Duodenal mucosa (tissue), 2 donors: Measurements from ENCODE around the gene TNIK.
"Not testable (repeated sequence)": the region's sequence is repeated elsewhere in the genome, so short reads cannot be mapped to it uniquely, and the experiment has no call there.

Experiments used
- H3K27ac ChIP-seq: one replicate; pipeline ENCODE4 v1.7.0; 2013; ENCODE audit warnings: low read depth, low read length
- H3K27me3 ChIP-seq, 2 donors: one replicate each; pipeline ENCODE4 v1.7.0; 2013; ENCODE audit warnings: low read length in 2 of 2, control low read depth in 1 of 2; ENCODE audit not compliant: insufficient read depth in 2 of 2, control insufficient read depth in 1 of 2
- H3K36me3 ChIP-seq, 2 donors: one replicate each; pipeline ENCODE4 v1.7.0; 2013; ENCODE audit warnings: low read length in 2 of 2, control low read depth in 1 of 2; ENCODE audit not compliant: insufficient read depth in 2 of 2, control insufficient read depth in 1 of 2
- H3K4me1 ChIP-seq, 2 donors: one replicate each; pipeline ENCODE4 v1.7.0; 2013; ENCODE audit warnings: low read length in 2 of 2, control low read depth in 1 of 2; ENCODE audit not compliant: insufficient read depth in 2 of 2, control insufficient read depth in 1 of 2
- H3K4me3 ChIP-seq, 2 donors: one replicate each; pipeline ENCODE4 v1.7.0; 2013; ENCODE audit warnings: low read length in 2 of 2, low read depth in 1 of 2
- H3K9ac ChIP-seq, 2 donors: one replicate each; pipeline ENCODE4 v1.7.0; 2013; ENCODE audit warnings: low read length in 2 of 2, low read depth in 1 of 2
- H3K9me3 ChIP-seq, 2 donors: one replicate each; pipeline ENCODE4 v1.7.0; 2013; ENCODE audit warnings: low read length in 2 of 2, control low read depth in 1 of 2; ENCODE audit not compliant: control insufficient read depth in 1 of 2

The TNIK gene

GRCh38 chr3:171447579-171447891 is 12.7 kb downstream of the TNIK start:
- not testable (repeated sequence) for H3K27me3 ChIP-seq, H3K36me3 ChIP-seq, H3K4me3 ChIP-seq, H3K9me3 ChIP-seq, H3K27ac ChIP-seq, H3K9ac ChIP-seq, H3K4me1 ChIP-seq

GRCh38 chr3:171446801-171447578 is 13.2 kb downstream of the TNIK start:
- Histone ChIP-seq H3K9me3 (no peaks in the 10 kb centered on the region), H3K27ac (no peak overlapping the region), H3K27me3 (no peaks in the 10 kb centered on the region), H3K36me3 (no peaks in the 10 kb centered on the region), H3K9ac (no peak overlapping the region), H3K4me3 (no peak overlapping the region), H3K4me1 (peaks cover 0 to 5% of the 10 kb centered on the region in 2 donors)

- H3K36me3 ChIP-seq: no peaks in the 10 kb centered on the region
- H3K9ac ChIP-seq: no peak overlapping the region
- no peaks in the 10 kb centered on the region for H3K27me3 ChIP-seq
- H3K4me3 ChIP-seq: no peak overlapping the region
- peaks cover 0 to 5% of the 10 kb centered on the region in 2 donors for H3K4me1 ChIP-seq
- H3K27ac ChIP-seq: no peak overlapping the region
- no peaks in the 10 kb centered on the region for H3K9me3 ChIP-seq
Observed at GRCh38 chr3:171446301-171446700, 13.9 kb downstream of the TNIK start.

- no peak overlapping the region for H3K27ac ChIP-seq
- no peaks in the 10 kb centered on the region for H3K9me3 ChIP-seq
- peaks cover 0 to 5% of the 10 kb centered on the region in 2 donors for H3K4me1 ChIP-seq
- H3K4me3 ChIP-seq: no peak overlapping the region
- H3K36me3 ChIP-seq: no peaks in the 10 kb centered on the region
- no peak overlapping the region for H3K9ac ChIP-seq
- H3K27me3 ChIP-seq: no peaks in the 10 kb centered on the region
Observed at GRCh38 chr3:171445620-171446204, 14.5 kb downstream of the TNIK start.

- no peak overlapping the region for H3K4me3 ChIP-seq
- no peaks in the 10 kb centered on the region for H3K36me3 ChIP-seq
- no peaks in the 10 kb centered on the region for H3K9me3 ChIP-seq
- peaks cover 0 to 5% of the 10 kb centered on the region in 2 donors for H3K4me1 ChIP-seq
- H3K27ac ChIP-seq: no peak overlapping the region
- no peak overlapping the region for H3K9ac ChIP-seq
- no peaks in the 10 kb centered on the region for H3K27me3 ChIP-seq
Observed at GRCh38 chr3:171444001-171444690, 16.1 kb downstream of the TNIK start.

- Histone ChIP-seq H3K27ac (no peak overlapping the region), H3K36me3 (no peaks in the 10 kb centered on the region), H3K9me3 (no peaks in the 10 kb centered on the region), H3K9ac (no peak overlapping the region), H3K4me3 (no peak overlapping the region), H3K27me3 (no peaks in the 10 kb centered on the region), H3K4me1 (peaks cover 1 to 5% of the 10 kb centered on the region in 2 donors)
Observed at GRCh38 chr3:171443211-171443957, 16.8 kb downstream of the TNIK start.

GRCh38 chr3:171442184-171442583 is 18.0 kb downstream of the TNIK start:
- H3K36me3 ChIP-seq: no peaks in the 10 kb centered on the region
- no peak overlapping the region for H3K9ac ChIP-seq
- H3K27me3 ChIP-seq: no peaks in the 10 kb centered on the region
- no peak overlapping the region for H3K4me3 ChIP-seq
- H3K9me3 ChIP-seq: no peaks in the 10 kb centered on the region
- peaks cover under 1 to 6% of the 10 kb centered on the region in 2 donors for H3K4me1 ChIP-seq
- H3K27ac ChIP-seq: no peak overlapping the region

GRCh38 chr3:171441381-171441780 is 18.8 kb downstream of the TNIK start:
- no peak overlapping the region for H3K27ac ChIP-seq
- peaks cover 0 to 6% of the 10 kb centered on the region in 2 donors for H3K4me1 ChIP-seq
- H3K36me3 ChIP-seq: no peaks in the 10 kb centered on the region
- H3K27me3 ChIP-seq: no peaks in the 10 kb centered on the region
- no peaks in the 10 kb centered on the region for H3K9me3 ChIP-seq
- H3K9ac ChIP-seq: no peak overlapping the region
- no peak overlapping the region for H3K4me3 ChIP-seq

GRCh38 chr3:171439996-171440395 is 20.2 kb downstream of the TNIK start:
- no peaks in the 10 kb centered on the region for H3K36me3 ChIP-seq
- H3K4me1 ChIP-seq: peaks cover 0 to 6% of the 10 kb centered on the region in 2 donors
- no peaks in the 10 kb centered on the region for H3K9me3 ChIP-seq
- no peak overlapping the region for H3K9ac ChIP-seq
- no peaks in the 10 kb centered on the region for H3K27me3 ChIP-seq
- H3K4me3 ChIP-seq: no peak overlapping the region
- no peak overlapping the region for H3K27ac ChIP-seq
